ENCODE results near the gene ACSS2. TPM values are rescaled to one million over a fixed set of nuclear protein-coding genes. Genes with fewer than 3 reads are reported as not detected.

The ACSS2 gene
- total RNA-seq, 1 donor from 2014 or later, result 8.4 TPM

DNA sequence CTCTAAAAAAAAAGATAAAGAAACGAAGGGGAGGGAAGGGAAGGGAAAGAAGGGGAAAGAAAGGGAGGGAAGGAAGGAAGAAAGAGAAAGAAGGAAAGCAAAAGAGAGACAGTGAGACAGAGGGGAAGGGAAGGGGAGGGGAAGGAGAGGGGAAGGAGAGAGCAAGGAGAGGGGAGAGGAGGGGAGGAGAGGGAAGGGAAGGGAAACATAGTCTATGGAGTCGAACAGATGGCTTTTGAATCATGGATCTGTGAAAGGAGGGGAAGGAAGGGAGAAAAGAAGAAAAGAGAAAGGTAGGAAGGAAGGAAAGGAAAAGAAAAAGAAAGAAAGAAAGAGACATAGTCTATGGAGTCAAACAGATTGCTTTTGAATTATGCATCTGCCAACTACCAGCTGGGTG, 34.3 kb upstream of the ACSS2 start:
- Mint-ChIP-seq H3K27me3 (peaks cover 5% of the 10 kb centered on the region), H3K36me3 (ENCODE audit: low read depth) (peaks cover 3% of the 10 kb centered on the region), H3K27ac (no peak overlapping the region), H3K4me3 (no peak overlapping the region), H3K9me3 (no peaks in the 10 kb centered on the region), H3K4me1 (no peaks in the 10 kb centered on the region)
- CTCF ChIA-PET, result no interaction called here
- TF ChIP-seq, protein P1, sequence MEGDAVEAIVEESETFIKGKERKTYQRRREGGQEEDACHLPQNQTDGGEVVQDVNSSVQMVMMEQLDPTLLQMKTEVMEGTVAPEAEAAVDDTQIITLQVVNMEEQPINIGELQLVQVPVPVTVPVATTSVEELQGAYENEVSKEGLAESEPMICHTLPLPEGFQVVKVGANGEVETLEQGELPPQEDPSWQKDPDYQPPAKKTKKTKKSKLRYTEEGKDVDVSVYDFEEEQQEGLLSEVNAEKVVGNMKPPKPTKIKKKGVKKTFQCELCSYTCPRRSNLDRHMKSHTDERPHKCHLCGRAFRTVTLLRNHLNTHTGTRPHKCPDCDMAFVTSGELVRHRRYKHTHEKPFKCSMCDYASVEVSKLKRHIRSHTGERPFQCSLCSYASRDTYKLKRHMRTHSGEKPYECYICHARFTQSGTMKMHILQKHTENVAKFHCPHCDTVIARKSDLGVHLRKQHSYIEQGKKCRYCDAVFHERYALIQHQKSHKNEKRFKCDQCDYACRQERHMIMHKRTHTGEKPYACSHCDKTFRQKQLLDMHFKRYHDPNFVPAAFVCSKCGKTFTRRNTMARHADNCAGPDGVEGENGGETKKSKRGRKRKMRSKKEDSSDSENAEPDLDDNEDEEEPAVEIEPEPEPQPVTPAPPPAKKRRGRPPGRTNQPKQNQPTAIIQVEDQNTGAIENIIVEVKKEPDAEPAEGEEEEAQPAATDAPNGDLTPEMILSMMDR (IDR thresholded peaks at IDR 0.05), result no peak
- POLR2A ChIA-PET, result no interaction called here
- intact Hi-C loops (cut with micrococcal nuclease), result no loop called here
- DNase-seq (no peak), ATAC-seq (ENCODE audit: low read depth) (no peak)

DNA sequence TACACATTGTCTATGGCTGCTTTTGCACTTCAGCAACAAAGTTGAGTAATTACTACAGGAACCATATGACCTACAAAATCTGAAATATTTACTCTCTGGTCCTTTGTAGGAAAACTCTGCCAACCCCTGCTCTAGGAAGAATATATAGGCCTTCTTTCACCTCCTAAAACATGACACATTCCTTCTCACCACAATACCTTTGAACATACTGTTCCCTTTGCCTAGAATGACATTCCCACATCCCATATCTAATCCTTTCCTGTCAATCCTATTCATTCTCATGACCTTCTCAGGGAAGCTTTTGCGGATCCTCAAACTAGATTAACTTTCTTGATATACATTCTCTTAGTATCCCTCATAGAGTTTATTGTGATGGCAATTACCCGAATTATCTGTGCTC, 33.0 kb upstream of the ACSS2 start:
- intact Hi-C loops (cut with micrococcal nuclease), result no loop called here
- ATAC-seq (ENCODE audit: low read depth) (no peak), DNase-seq (no peak)
- H3K4me1 Mint-ChIP-seq, result no peaks in the 10 kb centered on the region
- peaks cover 5% of the 10 kb centered on the region for H3K27me3 Mint-ChIP-seq
- H3K27ac Mint-ChIP-seq, result no peak overlapping the region
- CTCF ChIA-PET, result no interaction called here
- peaks cover 7% of the 10 kb centered on the region for H3K36me3 Mint-ChIP-seq (ENCODE audit: low read depth)
- TF ChIP-seq, protein P1 (IDR thresholded peaks at IDR 0.05), result no peak
- no peaks in the 10 kb centered on the region for H3K9me3 Mint-ChIP-seq
- POLR2A ChIA-PET, result interaction anchor here (0.6 kb wide), 1 partner anchor 28 kb away, joined by 3 read pairs; no protein-coding TSS in a partner anchor
- H3K4me3 Mint-ChIP-seq, result no peak overlapping the region

DNA sequence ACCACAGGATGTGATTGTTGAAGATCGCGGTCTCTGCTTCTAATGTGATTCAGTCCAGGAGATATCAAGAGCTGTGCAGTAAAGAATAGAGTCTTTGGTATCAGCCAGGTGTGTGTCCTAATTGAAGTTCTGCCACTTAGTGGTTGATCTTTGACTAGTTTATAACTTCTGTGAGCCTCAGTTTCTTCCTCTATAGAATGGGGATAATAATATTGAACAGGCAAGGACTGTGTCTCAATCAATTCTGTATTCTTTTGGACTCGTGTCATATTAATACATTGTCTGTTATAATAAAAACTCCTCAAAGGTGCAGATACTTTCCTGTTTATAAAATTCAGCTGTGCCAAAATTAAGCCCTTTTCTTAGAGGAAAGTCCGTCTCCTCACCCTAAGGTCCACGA, 27.8 kb upstream of the ACSS2 start:
- Mint-ChIP-seq H3K27ac (no peak overlapping the region), H3K36me3 (ENCODE audit: low read depth) (peaks cover 36% of the 10 kb centered on the region), H3K9me3 (no peaks in the 10 kb centered on the region), H3K4me3 (no peak overlapping the region), H3K27me3 (no peaks in the 10 kb centered on the region), H3K4me1 (no peaks in the 10 kb centered on the region)
- ChIA-PET POLR2A (no interaction called here), CTCF (interaction anchor here (1.1 kb wide), 1 partner anchor 13 kb away, joined by 4 read pairs; no protein-coding TSS in a partner anchor)
- intact Hi-C loops (cut with micrococcal nuclease), result no loop called here
- TF ChIP-seq, protein P1 (IDR thresholded peaks at IDR 0.05), result no peak
- DNase-seq, result no peak
- ATAC-seq (ENCODE audit: low read depth), result no peak

DNA sequence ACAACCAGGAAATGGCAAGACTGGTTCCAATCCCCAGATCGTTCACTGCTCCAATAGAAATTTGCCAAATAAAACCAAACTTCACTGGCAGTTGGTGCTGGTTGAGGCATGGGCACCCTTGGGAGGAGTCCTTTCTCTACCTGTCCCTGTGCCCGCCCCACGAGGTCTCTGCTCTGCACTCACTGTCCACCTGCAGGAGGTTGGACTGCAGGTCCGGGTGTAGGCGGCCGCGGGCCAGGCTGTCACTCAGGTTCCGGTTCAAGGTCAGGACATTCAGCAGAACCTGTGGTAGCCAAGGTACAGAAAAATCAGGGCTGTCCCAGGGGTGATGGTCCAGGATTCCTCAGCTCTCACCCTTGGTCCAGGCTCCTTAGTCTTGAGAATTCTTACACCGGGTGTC, 26.6 kb upstream of the ACSS2 start:
- CTCF ChIA-PET, result no interaction called here
- ATAC-seq (ENCODE audit: low read depth), result no peak
- H3K36me3 Mint-ChIP-seq (ENCODE audit: low read depth), result peaks cover 36% of the 10 kb centered on the region

GRCh38 chr20:34850969-34851368, 25.4 kb upstream of the ACSS2 start:
- Mint-ChIP-seq H3K4me3 (no peak overlapping the region), H3K36me3 (ENCODE audit: low read depth) (peaks cover 43% of the 10 kb centered on the region), H3K27ac (no peak overlapping the region), H3K27me3 (no peaks in the 10 kb centered on the region), H3K9me3 (no peaks in the 10 kb centered on the region), H3K4me1 (no peaks in the 10 kb centered on the region)
- DNase-seq (no peak), ATAC-seq (ENCODE audit: low read depth) (no peak)
- ChIA-PET POLR2A (no interaction called here), CTCF (no interaction called here)
- intact Hi-C loops (cut with micrococcal nuclease), result no loop called here
- TF ChIP-seq, protein P1 (IDR thresholded peaks at IDR 0.05), result no peak

More for the DNA sequence above, 26.6 kb upstream of the ACSS2 start:
- H3K27ac Mint-ChIP-seq, result no peak overlapping the region
- H3K4me1 Mint-ChIP-seq, result no peaks in the 10 kb centered on the region
- no peaks in the 10 kb centered on the region for H3K27me3 Mint-ChIP-seq
- POLR2A ChIA-PET, result no interaction called here
- intact Hi-C loops (cut with micrococcal nuclease), result no loop called here
- TF ChIP-seq, protein P1 (IDR thresholded peaks at IDR 0.05), result no peak
- no peak for DNase-seq
- H3K4me3 Mint-ChIP-seq, result no peak overlapping the region
- no peaks in the 10 kb centered on the region for H3K9me3 Mint-ChIP-seq
